ENCODE data around the gene RANBP10. TPM values are rescaled to one million over a fixed set of nuclear protein-coding genes. Genes with fewer than 3 reads are reported as not detected.

The RANBP10 gene
- total RNA-seq, 1 experiment from 2014 or later: 15.6 TPM

- no peak overlapping the region for H4K8ac ChIP-seq (replicated peaks; ENCODE audit: insufficient read length, low read depth, low read length)
- no peak overlapping the region for H4K91ac ChIP-seq (ENCODE audit: insufficient read length, low read depth, low read length)
- H2BK20ac ChIP-seq (ENCODE audit: low read depth, low read length, poor library complexity, severe bottlenecking): no peak overlapping the region
- no peak overlapping the region for H2BK15ac ChIP-seq (ENCODE audit: low read depth, low read length)
- H3K27me3 ChIP-seq (ENCODE audit: insufficient read depth, low read length): no peaks in the 10 kb centered on the region
- H3K4me2 ChIP-seq (ENCODE audit: insufficient read depth, insufficient read length, low read length): no peak overlapping the region
- no peak overlapping the region for H2BK5ac ChIP-seq (ENCODE audit: insufficient read length, low read length)
- peaks cover 2% of the 10 kb centered on the region for H4K20me1 ChIP-seq (ENCODE audit: control insufficient read depth, insufficient read depth, insufficient read length)
- no peaks in the 10 kb centered on the region for H3K79me1 ChIP-seq (ENCODE audit: insufficient read depth, low read depth, low read length, poor library complexity, severe bottlenecking)
- H3K79me2 ChIP-seq (ENCODE audit: insufficient read depth, low read length): no peaks in the 10 kb centered on the region
- Mint-ChIP-seq H3K36me3 (ENCODE audit: insufficient read depth in 1 of 3, low read depth in 3 of 3) (peaks cover 0 to 9% (median 2%) of the 10 kb centered on the region in 3 experiments; a peak in 5 of 7 replicates), H3K27me3 (ENCODE audit: low read depth) (no peaks in the 10 kb centered on the region), H3K4me3 (no peak overlapping the region), H3K9me3 (no peaks in the 10 kb centered on the region), H3K27ac (peak overlapping the region in 1 of 3 experiments; percentile 15; a peak in 2 of 7 replicates), H3K4me1 (peaks cover 10 to 12% of the 10 kb centered on the region in 2 experiments)
- H3T11ph ChIP-seq (ENCODE audit: low read length): no peak overlapping the region
- WGBS (ENCODE audit: extremely low coverage, insufficient read length, low lambda C conversion rate): no CpG with 5 or more reads among the region's 6 CpGs
- TF ChIP-seq CTCF (conservative IDR thresholded peaks at IDR 0.05): no peak
- H3K9me3 ChIP-seq (ENCODE audit: control insufficient read depth, low read depth, low read length): no peaks in the 10 kb centered on the region
- no peak overlapping the region for H2AK5ac ChIP-seq (ENCODE audit: insufficient read length, low read length)
- no peak for DNase-seq
- no peaks in the 10 kb centered on the region for H3K23me2 ChIP-seq (ENCODE audit: insufficient read length, low read depth, low read length, poor library complexity, severe bottlenecking)
- H3K14ac ChIP-seq (ENCODE audit: insufficient read depth, low read length): no peak overlapping the region
- no peak overlapping the region for H3K9ac ChIP-seq (ENCODE audit: extremely low read depth, insufficient read length, low read length)
- H3K18ac ChIP-seq (ENCODE audit: insufficient read length, low read depth, low read length): no peak overlapping the region
- H3K4ac ChIP-seq (ENCODE audit: low read depth, low read length): no peak overlapping the region
- H3K23ac ChIP-seq (ENCODE audit: insufficient read length, low read depth, low read length): no peak overlapping the region
- H2BK120ac ChIP-seq (ENCODE audit: low read depth, low read length, poor library complexity, severe bottlenecking): no peak overlapping the region
- H3K4me1 ChIP-seq (ENCODE audit: insufficient read depth, low read length): no peaks in the 10 kb centered on the region
- no peak overlapping the region for H4K5ac ChIP-seq (ENCODE audit: insufficient read length, low read depth, low read length)
- H2BK12ac ChIP-seq (ENCODE audit: insufficient read length, low read depth, low read length): no peak overlapping the region
- H2AFZ ChIP-seq (ENCODE audit: low read length): no peak overlapping the region
- no peak overlapping the region for H3K27ac ChIP-seq (ENCODE audit: insufficient read length, low read depth, low read length)
- no peak overlapping the region for H3K56ac ChIP-seq (ENCODE audit: insufficient read length, low read depth, low read length)
These were observed 55.9 kb downstream of the RANBP10 start for GRCh38 chr16:67750466-67750865.
